Measurements from ENCODE around the gene LPCAT1.

LPCAT1 gene

GRCh38 chr5:1558944-1559343, 35.2 kb upstream of the LPCAT1 start:
- no peak overlapping the region for H3K4me3 ChIP-seq (ENCODE audit: low read depth, low read length)
- no peak for TF ChIP-seq CTCF (IDR thresholded peaks at IDR 0.05; ENCODE audit: low read depth, low read length)

DNA sequence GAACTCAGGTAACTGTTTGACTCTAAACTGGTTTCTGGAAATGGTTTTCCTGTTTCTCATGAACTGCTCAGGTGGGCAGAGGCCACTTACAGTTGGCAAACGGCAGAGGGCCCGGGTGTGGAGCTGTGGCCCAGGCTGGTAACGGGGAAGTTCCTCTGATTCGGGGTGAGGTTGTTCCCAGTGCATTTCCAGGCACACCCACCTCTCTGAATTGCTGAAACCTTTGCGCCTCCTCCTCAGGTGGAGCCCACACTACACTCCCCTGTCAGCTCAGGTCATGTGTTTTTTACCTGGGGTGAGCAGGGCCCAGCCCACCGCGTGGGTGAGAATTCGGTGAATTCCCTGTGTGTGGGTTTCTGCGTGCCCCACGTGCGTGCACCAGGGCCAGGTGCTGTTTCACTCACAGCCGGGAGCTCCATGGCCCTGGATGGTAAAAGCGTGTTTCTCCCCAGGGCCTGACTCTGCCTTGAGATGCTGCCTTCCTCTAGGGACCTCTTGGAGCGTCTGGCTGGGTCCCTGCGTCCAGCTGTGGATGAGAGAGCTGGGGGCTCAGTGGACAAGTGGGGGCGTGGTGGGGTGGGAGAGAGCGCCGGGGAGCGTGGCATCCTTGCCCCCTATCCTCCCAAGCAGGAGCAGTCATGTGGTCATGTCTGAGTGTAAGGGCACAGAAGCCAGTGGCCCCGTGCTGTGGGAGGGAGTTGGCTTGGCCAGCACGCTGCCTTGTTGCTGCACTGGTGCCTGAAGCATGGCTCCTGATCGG, 33.5 kb upstream of the LPCAT1 start:
- no peak overlapping the region for H3K4me3 ChIP-seq (ENCODE audit: low read depth, low read length)
- TF ChIP-seq CTCF (IDR thresholded peaks at IDR 0.05; ENCODE audit: low read depth, low read length), result no peak

GRCh38 chr5:1555808-1556731, 32.3 kb upstream of the LPCAT1 start:
- TF ChIP-seq CTCF (IDR thresholded peaks at IDR 0.05; ENCODE audit: low read depth, low read length), result no peak
- H3K4me3 ChIP-seq (ENCODE audit: low read depth, low read length), result no peak overlapping the region

GRCh38 chr5:1555011-1555807, 31.4 kb upstream of the LPCAT1 start:
- TF ChIP-seq CTCF (IDR thresholded peaks at IDR 0.05; ENCODE audit: low read depth, low read length), result no peak

GRCh38 chr5:1554410-1554967, 30.7 kb upstream of the LPCAT1 start:
- TF ChIP-seq CTCF (IDR thresholded peaks at IDR 0.05; ENCODE audit: low read depth, low read length), result no peak
- H3K4me3 ChIP-seq (ENCODE audit: low read depth, low read length), result no peak overlapping the region

More at GRCh38 chr5:1555011-1555807, 31.4 kb upstream of the LPCAT1 start:
- H3K4me3 ChIP-seq (ENCODE audit: low read depth, low read length), result no peak overlapping the region

DNA sequence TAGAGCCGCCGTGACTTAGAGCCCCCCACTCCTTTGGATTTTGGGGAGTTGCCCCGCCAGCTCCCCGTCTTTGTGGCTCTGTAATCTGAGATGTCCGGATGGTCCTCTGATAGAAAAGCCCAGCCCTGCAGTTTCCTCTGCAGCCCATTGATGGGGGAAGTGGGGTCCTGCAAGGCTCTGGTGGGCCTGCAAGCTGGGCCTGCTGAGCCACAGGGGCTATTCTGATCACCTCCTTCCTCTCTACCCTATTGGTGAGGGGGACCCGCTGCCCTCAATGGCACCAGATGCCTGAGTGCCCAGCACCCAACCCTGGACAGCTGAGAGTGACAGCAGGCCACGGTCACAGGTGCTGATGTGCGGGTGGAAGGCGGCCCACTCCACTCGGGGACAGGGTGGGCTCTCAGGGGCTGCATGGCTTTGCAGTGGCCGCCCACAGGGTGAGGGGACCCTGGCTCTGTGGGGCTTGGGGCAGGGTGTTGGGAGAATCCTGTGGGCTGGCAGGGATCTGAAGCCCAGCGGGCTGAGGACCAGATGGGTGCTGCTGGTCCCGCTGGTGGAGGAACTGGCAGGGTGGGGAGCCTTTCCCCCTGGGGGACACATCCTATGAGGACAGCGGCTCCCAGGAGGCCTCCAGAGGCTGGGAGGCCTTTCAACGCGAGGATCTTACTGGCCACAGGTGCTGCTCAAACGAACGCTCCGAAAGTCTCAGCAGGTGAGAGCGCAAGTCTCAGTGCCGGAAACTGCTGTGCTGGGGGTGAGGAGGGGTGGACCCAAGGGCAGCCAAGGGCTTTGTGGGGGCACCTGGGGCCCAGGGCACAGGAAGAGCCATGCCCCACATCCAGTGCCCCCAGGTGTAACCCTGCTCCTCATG, 30.0 kb upstream of the LPCAT1 start:
- TF ChIP-seq CTCF (IDR thresholded peaks at IDR 0.05; ENCODE audit: low read depth, low read length), result no peak
- no peak overlapping the region for H3K4me3 ChIP-seq (ENCODE audit: low read depth, low read length)

All from WI38 (cell line).